ENCODE data around the gene RPL36. TPM values are rescaled to one million over a fixed set of nuclear protein-coding genes. Genes with fewer than 3 reads are reported as not detected.

RPL36 gene
- total and polyA plus RNA-seq, 9 of the 15 experiments (the other 6 are each of a cell fraction or from before 2014, with no cell fraction given) = 350 to 3,412 (median 1,507) TPM

DNA sequence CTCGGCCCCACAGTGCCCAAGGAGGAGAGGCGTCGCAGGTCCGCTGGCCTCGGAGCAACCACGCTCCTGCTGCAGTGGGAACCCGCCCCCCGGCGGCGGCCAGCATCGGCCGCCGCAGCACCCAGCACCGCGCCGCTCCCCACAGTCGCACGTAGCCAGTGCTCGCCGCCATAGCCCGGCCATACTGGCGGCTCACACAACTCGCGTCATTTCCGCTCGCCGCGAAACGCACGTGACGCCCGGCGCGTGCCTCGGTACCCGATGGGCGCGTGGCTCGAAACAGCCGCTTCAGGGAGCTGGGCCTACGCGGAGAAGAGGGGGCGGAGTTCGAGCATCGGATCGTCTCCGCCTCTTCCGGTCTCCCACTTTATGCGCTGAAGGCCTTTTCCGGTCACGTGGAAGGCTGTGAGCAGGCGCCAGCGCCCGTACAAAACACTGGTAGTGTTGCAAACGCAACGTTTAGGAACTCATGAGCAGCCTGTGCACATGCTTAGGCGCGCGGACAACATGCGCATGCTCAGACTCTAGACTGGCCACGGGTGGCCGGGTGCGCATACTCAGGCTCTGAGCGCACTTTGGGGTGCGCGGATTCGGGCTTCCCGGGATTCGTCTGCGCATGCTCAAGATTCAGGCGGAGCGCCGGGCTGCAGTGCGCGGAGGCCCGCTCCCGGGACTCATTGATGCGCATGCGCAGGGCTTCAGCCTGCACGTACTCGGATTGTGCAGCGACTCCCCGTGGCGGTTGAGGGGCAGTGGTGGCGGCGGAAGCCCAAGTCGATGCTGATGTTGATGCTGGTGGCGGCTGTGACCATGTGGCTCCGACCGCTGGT is 30.1 kb downstream of the RPL36 start, which contains the start of the genes CATSPERD and LONP1 (continued):
- TF ChIP-seq HSF4 (CRISPR knock-in tag; IDR thresholded peaks at IDR 0.05; ENCODE audit: borderline replicate concordance) (no peak), CREM (IDR thresholded peaks at IDR 0.05; ENCODE audit: low read depth) (peak; percentile 99), EP300 (IDR thresholded peaks at IDR 0.05; ENCODE audit: low read length) (peak; percentile 65; the same call in 1 of the 2 replicates), PREB (CRISPR knock-in tag; IDR thresholded peaks at IDR 0.05) (no peak), RBM14 (IDR thresholded peaks at IDR 0.05; ENCODE audit: borderline replicate concordance, insufficient read depth, low read depth, low read length) (no peak), BCOR (IDR thresholded peaks at IDR 0.05) (0 out of 2 replicates have a peak, but pooled peaks have one; percentile 7), PRDM10 (IDR thresholded peaks at IDR 0.05; ENCODE audit: partially characterized antibody) (peak; percentile 4), ATF6 (CRISPR knock-in tag; IDR thresholded peaks at IDR 0.05) (no peak; the same call in 1 of the 2 replicates), MCM3 (IDR thresholded peaks at IDR 0.05) (no peak), FOXP4 (CRISPR knock-in tag; IDR thresholded peaks at IDR 0.05; ENCODE audit: borderline replicate concordance) (no peak), ZNF436 (CRISPR knock-in tag; IDR thresholded peaks at IDR 0.05) (no peak), HMGN3 (IDR thresholded peaks at IDR 0.05; ENCODE audit: borderline replicate concordance, extremely low read depth, insufficient read length, low read depth, low read length) (peak; percentile 32), ZNF41 (CRISPR knock-in tag; conservative IDR thresholded peaks at IDR 0.05) (no peak), BRF1 (IDR thresholded peaks at IDR 0.05; ENCODE audit: borderline replicate concordance, extremely low read depth, insufficient read length) (no peak), TSC22D4 (tag; IDR thresholded peaks at IDR 0.05) (no peak), SREBF2 (CRISPR knock-in tag; IDR thresholded peaks at IDR 0.05) (no peak), DNMT1 (IDR thresholded peaks at IDR 0.05) (no peak)

Data from K562 (cell line).